ENCODE data around the gene SLC7A6OS.

DNA sequence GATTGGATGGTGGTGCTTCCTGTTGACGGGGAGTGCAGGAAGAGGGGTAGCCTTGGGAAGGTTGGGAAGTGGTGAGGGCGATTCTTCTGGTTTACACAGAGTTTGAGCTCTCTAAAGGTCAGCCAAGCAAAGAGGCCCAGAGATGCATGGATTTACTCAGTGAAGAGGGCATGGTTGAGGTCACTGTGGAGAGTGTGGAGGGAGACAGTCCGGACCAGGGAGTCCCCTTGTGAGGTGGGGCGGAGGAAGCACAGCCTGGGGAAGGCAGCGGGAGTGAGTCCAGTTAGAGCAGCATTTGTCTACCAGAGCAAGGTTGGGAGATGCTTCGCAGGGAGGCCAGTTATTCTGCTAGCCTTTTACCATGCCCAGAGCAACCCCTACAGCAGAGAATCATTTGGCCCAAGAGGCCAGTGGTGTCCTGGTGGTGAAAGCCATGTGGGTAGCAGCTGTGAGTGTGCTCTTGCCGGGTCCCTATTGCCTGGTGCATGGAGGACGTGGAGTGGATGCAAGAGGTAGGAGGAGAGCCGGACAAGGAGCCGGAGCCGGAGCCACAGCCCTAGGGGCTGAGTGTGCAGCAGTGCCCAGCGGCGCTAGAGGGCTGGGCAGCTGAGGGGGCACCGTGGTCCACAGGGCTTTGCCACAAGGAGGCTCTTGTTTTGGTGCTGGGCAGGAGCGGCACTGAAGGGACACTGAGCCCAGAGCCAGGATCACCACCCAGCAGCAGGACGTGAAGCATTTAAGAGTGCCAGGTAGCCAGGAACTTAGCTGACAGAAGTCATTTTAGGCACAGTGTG lies 27.8 kb upstream of the SLC7A6OS start:
- TF ChIP-seq, protein P1, sequence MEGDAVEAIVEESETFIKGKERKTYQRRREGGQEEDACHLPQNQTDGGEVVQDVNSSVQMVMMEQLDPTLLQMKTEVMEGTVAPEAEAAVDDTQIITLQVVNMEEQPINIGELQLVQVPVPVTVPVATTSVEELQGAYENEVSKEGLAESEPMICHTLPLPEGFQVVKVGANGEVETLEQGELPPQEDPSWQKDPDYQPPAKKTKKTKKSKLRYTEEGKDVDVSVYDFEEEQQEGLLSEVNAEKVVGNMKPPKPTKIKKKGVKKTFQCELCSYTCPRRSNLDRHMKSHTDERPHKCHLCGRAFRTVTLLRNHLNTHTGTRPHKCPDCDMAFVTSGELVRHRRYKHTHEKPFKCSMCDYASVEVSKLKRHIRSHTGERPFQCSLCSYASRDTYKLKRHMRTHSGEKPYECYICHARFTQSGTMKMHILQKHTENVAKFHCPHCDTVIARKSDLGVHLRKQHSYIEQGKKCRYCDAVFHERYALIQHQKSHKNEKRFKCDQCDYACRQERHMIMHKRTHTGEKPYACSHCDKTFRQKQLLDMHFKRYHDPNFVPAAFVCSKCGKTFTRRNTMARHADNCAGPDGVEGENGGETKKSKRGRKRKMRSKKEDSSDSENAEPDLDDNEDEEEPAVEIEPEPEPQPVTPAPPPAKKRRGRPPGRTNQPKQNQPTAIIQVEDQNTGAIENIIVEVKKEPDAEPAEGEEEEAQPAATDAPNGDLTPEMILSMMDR (conservative IDR thresholded peaks at IDR 0.05; ENCODE audit: low read depth in 2 of 2): no peak
- TF ChIP-seq JUNB (IDR thresholded peaks at IDR 0.05; ENCODE audit: unreplicated experiment): no peak
- TF ChIP-seq EZH2phosphoT487 (IDR thresholded peaks at IDR 0.05; ENCODE audit: unreplicated experiment): no peak
- TF ChIP-seq EZH2 (IDR thresholded peaks at IDR 0.05; ENCODE audit: low read depth, unreplicated experiment): no peak
- TF ChIP-seq CREB1 (CRISPR knock-in tag; IDR thresholded peaks at IDR 0.05; ENCODE audit: low read depth): no peak
- TF ChIP-seq POLR2AphosphoS5 (IDR thresholded peaks at IDR 0.05; ENCODE audit: low read depth): no peak
- TF ChIP-seq, protein P2, sequence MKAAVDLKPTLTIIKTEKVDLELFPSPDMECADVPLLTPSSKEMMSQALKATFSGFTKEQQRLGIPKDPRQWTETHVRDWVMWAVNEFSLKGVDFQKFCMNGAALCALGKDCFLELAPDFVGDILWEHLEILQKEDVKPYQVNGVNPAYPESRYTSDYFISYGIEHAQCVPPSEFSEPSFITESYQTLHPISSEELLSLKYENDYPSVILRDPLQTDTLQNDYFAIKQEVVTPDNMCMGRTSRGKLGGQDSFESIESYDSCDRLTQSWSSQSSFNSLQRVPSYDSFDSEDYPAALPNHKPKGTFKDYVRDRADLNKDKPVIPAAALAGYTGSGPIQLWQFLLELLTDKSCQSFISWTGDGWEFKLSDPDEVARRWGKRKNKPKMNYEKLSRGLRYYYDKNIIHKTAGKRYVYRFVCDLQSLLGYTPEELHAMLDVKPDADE (IDR thresholded peaks at IDR 0.05): no peak
- TF ChIP-seq, protein P3, sequence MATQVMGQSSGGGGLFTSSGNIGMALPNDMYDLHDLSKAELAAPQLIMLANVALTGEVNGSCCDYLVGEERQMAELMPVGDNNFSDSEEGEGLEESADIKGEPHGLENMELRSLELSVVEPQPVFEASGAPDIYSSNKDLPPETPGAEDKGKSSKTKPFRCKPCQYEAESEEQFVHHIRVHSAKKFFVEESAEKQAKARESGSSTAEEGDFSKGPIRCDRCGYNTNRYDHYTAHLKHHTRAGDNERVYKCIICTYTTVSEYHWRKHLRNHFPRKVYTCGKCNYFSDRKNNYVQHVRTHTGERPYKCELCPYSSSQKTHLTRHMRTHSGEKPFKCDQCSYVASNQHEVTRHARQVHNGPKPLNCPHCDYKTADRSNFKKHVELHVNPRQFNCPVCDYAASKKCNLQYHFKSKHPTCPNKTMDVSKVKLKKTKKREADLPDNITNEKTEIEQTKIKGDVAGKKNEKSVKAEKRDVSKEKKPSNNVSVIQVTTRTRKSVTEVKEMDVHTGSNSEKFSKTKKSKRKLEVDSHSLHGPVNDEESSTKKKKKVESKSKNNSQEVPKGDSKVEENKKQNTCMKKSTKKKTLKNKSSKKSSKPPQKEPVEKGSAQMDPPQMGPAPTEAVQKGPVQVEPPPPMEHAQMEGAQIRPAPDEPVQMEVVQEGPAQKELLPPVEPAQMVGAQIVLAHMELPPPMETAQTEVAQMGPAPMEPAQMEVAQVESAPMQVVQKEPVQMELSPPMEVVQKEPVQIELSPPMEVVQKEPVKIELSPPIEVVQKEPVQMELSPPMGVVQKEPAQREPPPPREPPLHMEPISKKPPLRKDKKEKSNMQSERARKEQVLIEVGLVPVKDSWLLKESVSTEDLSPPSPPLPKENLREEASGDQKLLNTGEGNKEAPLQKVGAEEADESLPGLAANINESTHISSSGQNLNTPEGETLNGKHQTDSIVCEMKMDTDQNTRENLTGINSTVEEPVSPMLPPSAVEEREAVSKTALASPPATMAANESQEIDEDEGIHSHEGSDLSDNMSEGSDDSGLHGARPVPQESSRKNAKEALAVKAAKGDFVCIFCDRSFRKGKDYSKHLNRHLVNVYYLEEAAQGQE (IDR thresholded peaks at IDR 0.05; ENCODE audit: unreplicated experiment): no peak
- TF ChIP-seq, protein P4, sequence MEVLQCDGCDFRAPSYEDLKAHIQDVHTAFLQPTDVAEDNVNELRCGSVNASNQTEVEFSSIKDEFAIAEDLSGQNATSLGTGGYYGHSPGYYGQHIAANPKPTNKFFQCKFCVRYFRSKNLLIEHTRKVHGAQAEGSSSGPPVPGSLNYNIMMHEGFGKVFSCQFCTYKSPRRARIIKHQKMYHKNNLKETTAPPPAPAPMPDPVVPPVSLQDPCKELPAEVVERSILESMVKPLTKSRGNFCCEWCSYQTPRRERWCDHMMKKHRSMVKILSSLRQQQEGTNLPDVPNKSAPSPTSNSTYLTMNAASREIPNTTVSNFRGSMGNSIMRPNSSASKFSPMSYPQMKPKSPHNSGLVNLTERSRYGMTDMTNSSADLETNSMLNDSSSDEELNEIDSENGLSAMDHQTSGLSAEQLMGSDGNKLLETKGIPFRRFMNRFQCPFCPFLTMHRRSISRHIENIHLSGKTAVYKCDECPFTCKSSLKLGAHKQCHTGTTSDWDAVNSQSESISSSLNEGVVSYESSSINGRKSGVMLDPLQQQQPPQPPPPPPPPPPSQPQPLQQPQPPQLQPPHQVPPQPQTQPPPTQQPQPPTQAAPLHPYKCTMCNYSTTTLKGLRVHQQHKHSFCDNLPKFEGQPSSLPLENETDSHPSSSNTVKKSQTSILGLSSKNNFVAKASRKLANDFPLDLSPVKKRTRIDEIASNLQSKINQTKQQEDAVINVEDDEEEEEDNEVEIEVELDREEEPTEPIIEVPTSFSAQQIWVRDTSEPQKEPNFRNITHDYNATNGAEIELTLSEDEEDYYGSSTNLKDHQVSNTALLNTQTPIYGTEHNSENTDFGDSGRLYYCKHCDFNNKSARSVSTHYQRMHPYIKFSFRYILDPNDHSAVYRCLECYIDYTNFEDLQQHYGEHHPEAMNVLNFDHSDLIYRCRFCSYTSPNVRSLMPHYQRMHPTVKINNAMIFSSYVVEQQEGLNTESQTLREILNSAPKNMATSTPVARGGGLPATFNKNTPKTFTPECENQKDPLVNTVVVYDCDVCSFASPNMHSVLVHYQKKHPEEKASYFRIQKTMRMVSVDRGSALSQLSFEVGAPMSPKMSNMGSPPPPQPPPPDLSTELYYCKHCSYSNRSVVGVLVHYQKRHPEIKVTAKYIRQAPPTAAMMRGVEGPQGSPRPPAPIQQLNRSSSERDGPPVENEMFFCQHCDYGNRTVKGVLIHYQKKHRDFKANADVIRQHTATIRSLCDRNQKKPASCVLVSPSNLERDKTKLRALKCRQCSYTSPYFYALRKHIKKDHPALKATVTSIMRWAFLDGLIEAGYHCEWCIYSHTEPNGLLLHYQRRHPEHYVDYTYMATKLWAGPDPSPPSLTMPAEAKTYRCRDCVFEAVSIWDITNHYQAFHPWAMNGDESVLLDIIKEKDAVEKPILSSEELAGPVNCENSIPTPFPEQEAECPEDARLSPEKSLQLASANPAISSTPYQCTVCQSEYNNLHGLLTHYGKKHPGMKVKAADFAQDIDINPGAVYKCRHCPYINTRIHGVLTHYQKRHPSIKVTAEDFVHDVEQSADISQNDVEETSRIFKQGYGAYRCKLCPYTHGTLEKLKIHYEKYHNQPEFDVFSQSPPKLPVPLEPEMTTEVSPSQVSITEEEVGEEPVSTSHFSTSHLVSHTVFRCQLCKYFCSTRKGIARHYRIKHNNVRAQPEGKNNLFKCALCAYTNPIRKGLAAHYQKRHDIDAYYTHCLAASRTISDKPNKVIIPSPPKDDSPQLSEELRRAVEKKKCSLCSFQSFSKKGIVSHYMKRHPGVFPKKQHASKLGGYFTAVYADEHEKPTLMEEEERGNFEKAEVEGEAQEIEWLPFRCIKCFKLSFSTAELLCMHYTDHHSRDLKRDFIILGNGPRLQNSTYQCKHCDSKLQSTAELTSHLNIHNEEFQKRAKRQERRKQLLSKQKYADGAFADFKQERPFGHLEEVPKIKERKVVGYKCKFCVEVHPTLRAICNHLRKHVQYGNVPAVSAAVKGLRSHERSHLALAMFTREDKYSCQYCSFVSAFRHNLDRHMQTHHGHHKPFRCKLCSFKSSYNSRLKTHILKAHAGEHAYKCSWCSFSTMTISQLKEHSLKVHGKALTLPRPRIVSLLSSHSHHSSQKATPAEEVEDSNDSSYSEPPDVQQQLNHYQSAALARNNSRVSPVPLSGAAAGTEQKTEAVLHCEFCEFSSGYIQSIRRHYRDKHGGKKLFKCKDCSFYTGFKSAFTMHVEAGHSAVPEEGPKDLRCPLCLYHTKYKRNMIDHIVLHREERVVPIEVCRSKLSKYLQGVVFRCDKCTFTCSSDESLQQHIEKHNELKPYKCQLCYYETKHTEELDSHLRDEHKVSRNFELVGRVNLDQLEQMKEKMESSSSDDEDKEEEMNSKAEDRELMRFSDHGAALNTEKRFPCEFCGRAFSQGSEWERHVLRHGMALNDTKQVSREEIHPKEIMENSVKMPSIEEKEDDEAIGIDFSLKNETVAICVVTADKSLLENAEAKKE (CRISPR knock-in tag; IDR thresholded peaks at IDR 0.05): no peak
